ENCODE measurements around the gene IL16.

IL16 gene

GRCh38 chr15:81174792-81175327 is 21.8 kb upstream of the IL16 start:
- no peak for DNase-seq (ENCODE audit: low read depth)

- no peak for DNase-seq (ENCODE audit: low read depth)
Measured at GRCh38 chr15:81175496-81175895, 21.2 kb upstream of the IL16 start.

- no peak for DNase-seq (ENCODE audit: low read depth)
Measured at GRCh38 chr15:81176291-81176893, 20.3 kb upstream of the IL16 start.

GRCh38 chr15:81178365-81178764 is 18.3 kb upstream of the IL16 start:
- no peak for DNase-seq (ENCODE audit: low read depth)

GRCh38 chr15:81181220-81181619 is 15.5 kb upstream of the IL16 start:
- no peak for DNase-seq (ENCODE audit: low read depth)

GRCh38 chr15:81182031-81182755 is 14.5 kb upstream of the IL16 start:
- no peak for DNase-seq (ENCODE audit: low read depth)

GRCh38 chr15:81182756-81183438 is 13.8 kb upstream of the IL16 start:
- DNase-seq (ENCODE audit: low read depth) = no peak

- DNase-seq (ENCODE audit: low read depth) = no peak
Measured at GRCh38 chr15:81183439-81183775, 13.3 kb upstream of the IL16 start.

GRCh38 chr15:81184188-81184587 is 12.5 kb upstream of the IL16 start:
- no peak for DNase-seq (ENCODE audit: low read depth)

GRCh38 chr15:81185631-81186295 is 10.9 kb upstream of the IL16 start:
- DNase-seq (ENCODE audit: low read depth) = no peak

GRCh38 chr15:81188354-81188753 is 8.3 kb upstream of the IL16 start:
- DNase-seq (ENCODE audit: low read depth) = no peak

- no peak for DNase-seq (ENCODE audit: low read depth)
Measured at GRCh38 chr15:81189583-81190283, 6.9 kb upstream of the IL16 start.

GRCh38 chr15:81190922-81191507 is 5.7 kb upstream of the IL16 start:
- DNase-seq (ENCODE audit: low read depth) = no peak

- no peak for DNase-seq (ENCODE audit: low read depth)
Measured at GRCh38 chr15:81191701-81192100, 5.0 kb upstream of the IL16 start.

- DNase-seq (ENCODE audit: low read depth) = no peak
Measured at GRCh38 chr15:81194723-81195122, 2.0 kb upstream of the IL16 start.

- DNase-seq (ENCODE audit: low read depth) = no peak
Measured at GRCh38 chr15:81195339-81195864, 1.3 kb upstream of the IL16 start.

GRCh38 chr15:81197255-81197630 is 564 bp downstream of the IL16 start:
- DNase-seq (ENCODE audit: low read depth) = no peak

GRCh38 chr15:81197688-81198281 is 1.1 kb downstream of the IL16 start:
- no peak for DNase-seq (ENCODE audit: low read depth)

GRCh38 chr15:81199031-81199779 is 2.5 kb downstream of the IL16 start:
- DNase-seq (ENCODE audit: low read depth) = no peak

- DNase-seq (ENCODE audit: low read depth) = no peak
Measured at GRCh38 chr15:81206018-81206417, 9.3 kb downstream of the IL16 start.

All from activated T-cell treated with anti-CD3 and anti-CD28 coated beads for 48 hours (primary cell).